Neural cell (in vitro differentiated cells): Measurements from ENCODE around the gene NHERF2.

Source experiments
- EP300 ChIP-seq: fragments of 450-650 bp; conservative IDR thresholded peaks from 2 replicates; pipeline ENCODE4 v1.6.1; 2014; ENCODE audit warnings: antibody characterized with exemption, mild to moderate bottlenecking, moderate library complexity; ENCODE audit not compliant: poor library complexity, severe bottlenecking
- POLR2AphosphoS5 ChIP-seq: IDR thresholded peaks from 2 replicates; pipeline ENCODE4 v1.6.1; 2012
- RAD21 ChIP-seq: fragments of 450-650 bp; conservative IDR thresholded peaks from 2 replicates; pipeline ENCODE4 v1.6.1; 2014; ENCODE audit warnings: antibody characterized with exemption, mild to moderate bottlenecking, moderate library complexity
- TAF1 ChIP-seq: IDR thresholded peaks from 2 replicates; pipeline ENCODE4 v1.6.1; 2012; ENCODE audit warnings: low read depth
- TF ChIP-seq, protein P1 (sequence below): fragments of 450-650 bp; IDR thresholded peaks from 2 replicates; pipeline ENCODE4 v1.5.1; 2014; ENCODE audit warnings: antibody characterized with exemption, mild to moderate bottlenecking, moderate library complexity; ENCODE audit not compliant: poor library complexity, severe bottlenecking
- TF ChIP-seq, protein P2 (sequence below): IDR thresholded peaks from 2 replicates; pipeline ENCODE4 v1.6.1; 2012; ENCODE audit warnings: borderline replicate concordance

DNA sequence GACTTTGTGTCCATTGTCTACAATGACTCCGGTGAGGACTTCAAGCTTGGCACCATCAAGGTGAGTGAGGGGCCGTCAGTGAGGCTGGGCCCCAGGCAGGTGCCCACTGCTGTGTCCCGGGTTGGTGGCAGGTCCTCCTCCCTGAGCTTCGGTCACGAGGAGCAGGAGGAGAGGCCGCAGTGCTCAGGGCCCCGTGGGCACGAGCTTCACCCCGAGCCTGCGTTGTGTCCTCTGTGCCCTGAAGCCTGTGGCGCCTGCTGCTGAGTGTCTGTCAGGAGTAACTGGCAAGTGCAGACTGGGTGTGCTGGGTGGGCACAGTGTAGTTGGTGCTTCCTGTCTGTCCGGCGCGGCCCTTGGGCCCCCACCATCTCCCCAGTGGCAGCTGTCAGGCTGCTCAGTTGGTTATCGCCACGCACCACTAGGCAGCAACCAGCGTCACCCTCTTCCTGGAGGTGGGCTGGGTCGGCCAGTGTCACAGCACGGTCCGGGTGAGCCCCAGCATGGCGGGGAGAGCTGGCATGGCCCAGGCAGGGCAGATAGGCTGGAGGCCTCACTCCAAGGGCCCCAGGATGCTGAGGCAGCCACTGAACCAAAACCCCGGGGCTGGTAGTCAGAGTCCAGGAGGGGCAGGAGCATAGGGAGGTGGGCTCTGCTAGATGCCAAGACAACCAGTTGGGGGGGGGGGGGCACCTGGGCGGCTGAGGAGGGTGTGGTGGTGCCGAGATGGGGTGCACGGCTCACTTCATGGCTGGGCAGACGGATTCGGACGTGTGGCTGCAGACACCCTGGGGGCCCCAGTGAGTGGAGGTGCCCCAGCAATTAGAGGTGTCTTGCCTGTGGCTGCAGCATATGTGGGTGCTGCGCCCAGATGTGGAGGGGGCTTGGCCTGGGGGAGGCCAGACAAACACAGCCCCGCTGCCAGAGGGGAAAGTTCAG is 60.4 kb downstream of the NHERF2 start:
- TF ChIP-seq, protein P1, sequence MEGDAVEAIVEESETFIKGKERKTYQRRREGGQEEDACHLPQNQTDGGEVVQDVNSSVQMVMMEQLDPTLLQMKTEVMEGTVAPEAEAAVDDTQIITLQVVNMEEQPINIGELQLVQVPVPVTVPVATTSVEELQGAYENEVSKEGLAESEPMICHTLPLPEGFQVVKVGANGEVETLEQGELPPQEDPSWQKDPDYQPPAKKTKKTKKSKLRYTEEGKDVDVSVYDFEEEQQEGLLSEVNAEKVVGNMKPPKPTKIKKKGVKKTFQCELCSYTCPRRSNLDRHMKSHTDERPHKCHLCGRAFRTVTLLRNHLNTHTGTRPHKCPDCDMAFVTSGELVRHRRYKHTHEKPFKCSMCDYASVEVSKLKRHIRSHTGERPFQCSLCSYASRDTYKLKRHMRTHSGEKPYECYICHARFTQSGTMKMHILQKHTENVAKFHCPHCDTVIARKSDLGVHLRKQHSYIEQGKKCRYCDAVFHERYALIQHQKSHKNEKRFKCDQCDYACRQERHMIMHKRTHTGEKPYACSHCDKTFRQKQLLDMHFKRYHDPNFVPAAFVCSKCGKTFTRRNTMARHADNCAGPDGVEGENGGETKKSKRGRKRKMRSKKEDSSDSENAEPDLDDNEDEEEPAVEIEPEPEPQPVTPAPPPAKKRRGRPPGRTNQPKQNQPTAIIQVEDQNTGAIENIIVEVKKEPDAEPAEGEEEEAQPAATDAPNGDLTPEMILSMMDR: no peak
- TF ChIP-seq TAF1: no peak
- no peak for TF ChIP-seq POLR2AphosphoS5
- no peak for TF ChIP-seq EP300
- TF ChIP-seq, protein P2, sequence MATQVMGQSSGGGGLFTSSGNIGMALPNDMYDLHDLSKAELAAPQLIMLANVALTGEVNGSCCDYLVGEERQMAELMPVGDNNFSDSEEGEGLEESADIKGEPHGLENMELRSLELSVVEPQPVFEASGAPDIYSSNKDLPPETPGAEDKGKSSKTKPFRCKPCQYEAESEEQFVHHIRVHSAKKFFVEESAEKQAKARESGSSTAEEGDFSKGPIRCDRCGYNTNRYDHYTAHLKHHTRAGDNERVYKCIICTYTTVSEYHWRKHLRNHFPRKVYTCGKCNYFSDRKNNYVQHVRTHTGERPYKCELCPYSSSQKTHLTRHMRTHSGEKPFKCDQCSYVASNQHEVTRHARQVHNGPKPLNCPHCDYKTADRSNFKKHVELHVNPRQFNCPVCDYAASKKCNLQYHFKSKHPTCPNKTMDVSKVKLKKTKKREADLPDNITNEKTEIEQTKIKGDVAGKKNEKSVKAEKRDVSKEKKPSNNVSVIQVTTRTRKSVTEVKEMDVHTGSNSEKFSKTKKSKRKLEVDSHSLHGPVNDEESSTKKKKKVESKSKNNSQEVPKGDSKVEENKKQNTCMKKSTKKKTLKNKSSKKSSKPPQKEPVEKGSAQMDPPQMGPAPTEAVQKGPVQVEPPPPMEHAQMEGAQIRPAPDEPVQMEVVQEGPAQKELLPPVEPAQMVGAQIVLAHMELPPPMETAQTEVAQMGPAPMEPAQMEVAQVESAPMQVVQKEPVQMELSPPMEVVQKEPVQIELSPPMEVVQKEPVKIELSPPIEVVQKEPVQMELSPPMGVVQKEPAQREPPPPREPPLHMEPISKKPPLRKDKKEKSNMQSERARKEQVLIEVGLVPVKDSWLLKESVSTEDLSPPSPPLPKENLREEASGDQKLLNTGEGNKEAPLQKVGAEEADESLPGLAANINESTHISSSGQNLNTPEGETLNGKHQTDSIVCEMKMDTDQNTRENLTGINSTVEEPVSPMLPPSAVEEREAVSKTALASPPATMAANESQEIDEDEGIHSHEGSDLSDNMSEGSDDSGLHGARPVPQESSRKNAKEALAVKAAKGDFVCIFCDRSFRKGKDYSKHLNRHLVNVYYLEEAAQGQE: no peak
- TF ChIP-seq RAD21: no peak
